Measurements from ENCODE around the gene TMEM14B. TPM values are rescaled to one million over a fixed set of nuclear protein-coding genes. Genes with fewer than 3 reads are reported as not detected.

TMEM14B gene
- total and polyA plus RNA-seq, 9 of the 15 experiments (the other 6 are each of a cell fraction or from before 2014, with no cell fraction given), result 174 to 862 (median 263) TPM

DNA sequence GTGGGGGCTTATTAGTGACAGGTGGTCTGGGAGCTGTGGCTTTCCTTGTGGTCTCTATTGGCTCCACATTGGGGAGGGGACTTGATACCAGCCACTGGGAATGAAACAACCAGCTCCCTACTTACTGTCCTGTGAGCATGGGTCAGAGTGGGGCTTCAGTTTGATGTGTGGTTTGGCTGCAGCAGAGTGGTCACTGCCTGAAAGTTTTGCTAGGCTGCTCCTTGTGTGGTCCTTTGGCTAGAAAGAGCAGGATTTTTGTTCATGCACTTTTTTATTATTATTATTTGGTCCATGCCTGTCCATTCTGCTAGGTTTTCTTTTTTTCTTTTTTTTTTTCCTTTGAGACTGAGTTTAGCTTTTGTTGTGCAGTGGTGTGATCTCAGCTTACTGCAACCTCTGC, 7.5 kb upstream of the TMEM14B start:
- in situ Hi-C loops (cut with MboI), result no loop called here
- Histone ChIP-seq H3K36me3 (ENCODE audit: control insufficient read depth, insufficient read depth, low read length) (peaks cover 3% of the 10 kb centered on the region; the same call in 2 of the 3 replicates), H3K4me3 (no peak overlapping the region), H3K27ac (ENCODE audit: extremely low read depth, low read depth, low read length) (no peak overlapping the region), H3K79me2 (ENCODE audit: control insufficient read depth, insufficient read depth, low read length) (no peaks in the 10 kb centered on the region), H3K9me3 (replicated peaks; ENCODE audit: control insufficient read depth, insufficient read depth, low read depth, low read length) (no peaks in the 10 kb centered on the region), H2AFZ (ENCODE audit: low read depth, low read length) (no peak overlapping the region), H3K27me3 (ENCODE audit: control insufficient read depth in 2 of 2, insufficient read depth in 2 of 2, low read length in 2 of 2) (no peaks in the 10 kb centered on the region), H3K9me1 (ENCODE audit: control insufficient read depth, insufficient read depth, low read length) (no peaks in the 10 kb centered on the region), H3K4me2 (ENCODE audit: insufficient read depth, low read length) (no peak overlapping the region), H3K9ac (ENCODE audit: insufficient read depth in 1 of 2, low read depth in 2 of 2, low read length in 2 of 2) (no peak overlapping the region), H3K4me1 (replicated peaks in 1 of 2; ENCODE audit: control insufficient read depth in 2 of 2, insufficient read depth in 2 of 2, low read length in 2 of 2) (peaks cover 3 to 4% of the 10 kb centered on the region in 2 experiments; a peak in 3 of 5 replicates), H4K20me1 (replicated peaks; ENCODE audit: control insufficient read depth, insufficient read depth, low read length) (no peaks in the 10 kb centered on the region)
- POLR2A ChIA-PET, result interaction anchor here (0.7 kb wide), 1 partner anchor 100 kb away, joined by 4 read pairs; no protein-coding TSS in a partner anchor
- no TSS peak for BruUV-seq (replicated peaks)
- CTCF ChIA-PET (ENCODE audit: low intra/inter-chr PET ratio), result no interaction called here
- FAIRE-seq, result no peak
- no peak for ATAC-seq
- intact Hi-C loops (cut with micrococcal nuclease), result no loop called here
- no peak for DNase-seq (ENCODE audit: extremely low read depth in 1 of 4, low spot score in 3 of 4)
- TF ChIP-seq ESRRB (CRISPR knock-in tag; IDR thresholded peaks at IDR 0.05; ENCODE audit: borderline replicate concordance), result no peak
- TF ChIP-seq KDM4B (IDR thresholded peaks at IDR 0.05; ENCODE audit: borderline replicate concordance in 2 of 2, low read depth in 1 of 2), result no peak
- TF ChIP-seq MBD2 (IDR thresholded peaks at IDR 0.05; ENCODE audit: borderline replicate concordance, low read depth), result no peak
- TF ChIP-seq LCOR (CRISPR knock-in tag; IDR thresholded peaks at IDR 0.05), result no peak
- no peak for TF ChIP-seq MXI1 (IDR thresholded peaks at IDR 0.05; ENCODE audit: low read depth, low read length)
- no peak for TF ChIP-seq FOXJ2 (tag; IDR thresholded peaks at IDR 0.05)
- TF ChIP-seq ZNF740 (CRISPR knock-in tag; IDR thresholded peaks at IDR 0.05), result no peak
- TF ChIP-seq ZNF740 (tag; IDR thresholded peaks at IDR 0.05), result no peak
- TF ChIP-seq STAT5B (CRISPR knock-in tag; IDR thresholded peaks at IDR 0.05), result no peak
- TF ChIP-seq ZNF274 (IDR thresholded peaks at IDR 0.05; ENCODE audit: borderline replicate concordance, low read depth, low read length), result no peak
- TF ChIP-seq ZKSCAN3 (CRISPR knock-in tag; IDR thresholded peaks at IDR 0.05), result no peak
- TF ChIP-seq ATF7 (IDR thresholded peaks at IDR 0.05), result no peak
- TF ChIP-seq ZBTB2 (IDR thresholded peaks at IDR 0.05), result no peak
- TF ChIP-seq HMBOX1 (IDR thresholded peaks at IDR 0.05), result no peak
- TF ChIP-seq TCFL5 (CRISPR knock-in tag; conservative IDR thresholded peaks at IDR 0.05), result no peak
